Fibroblast of the conjunctiva (primary cell): ENCODE results near the gene BTG3.

Experiments
- DNase-seq: peaks from one replicate; pipeline ENCODE4 v3.0.0-alpha.2; 2010; ENCODE audit warnings: low read depth

Gene BTG3

GRCh38 chr21:17585875-17586450 is 26.7 kb downstream of the BTG3 start:
- DNase-seq: peak; percentile 34

GRCh38 chr21:17583898-17584297 is 28.8 kb downstream of the BTG3 start:
- DNase-seq: no peak

DNA sequence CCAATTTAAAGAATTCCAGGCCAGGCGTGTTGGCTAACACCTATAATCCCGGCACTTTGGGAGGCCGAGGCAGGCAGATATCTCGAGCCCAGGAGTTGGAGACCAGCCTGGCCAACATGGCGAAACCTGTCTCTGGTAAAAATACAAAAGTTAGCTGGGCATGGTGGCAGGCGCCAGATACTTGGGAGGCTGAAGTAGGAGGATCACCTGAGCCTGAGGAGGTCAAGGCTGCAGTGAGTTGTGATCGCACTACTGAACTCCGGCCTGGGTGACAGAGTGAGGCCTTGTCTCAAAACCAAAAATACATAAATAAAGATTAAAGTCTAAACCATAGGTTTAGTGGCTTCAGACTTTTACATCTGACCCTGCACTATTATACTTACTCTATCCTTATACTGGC is 32.4 kb downstream of the BTG3 start:
- no peak for DNase-seq

GRCh38 chr21:17578876-17579275 is 33.8 kb downstream of the BTG3 start:
- no peak for DNase-seq

GRCh38 chr21:17578162-17578561 is 34.5 kb downstream of the BTG3 start:
- no peak for DNase-seq

GRCh38 chr21:17577701-17578100 is 35.0 kb downstream of the BTG3 start:
- DNase-seq: no peak

GRCh38 chr21:17576080-17576835 is 36.4 kb downstream of the BTG3 start:
- DNase-seq: no peak

- DNase-seq: no peak
Measured at GRCh38 chr21:17575076-17575475, 37.6 kb downstream of the BTG3 start.

DNA sequence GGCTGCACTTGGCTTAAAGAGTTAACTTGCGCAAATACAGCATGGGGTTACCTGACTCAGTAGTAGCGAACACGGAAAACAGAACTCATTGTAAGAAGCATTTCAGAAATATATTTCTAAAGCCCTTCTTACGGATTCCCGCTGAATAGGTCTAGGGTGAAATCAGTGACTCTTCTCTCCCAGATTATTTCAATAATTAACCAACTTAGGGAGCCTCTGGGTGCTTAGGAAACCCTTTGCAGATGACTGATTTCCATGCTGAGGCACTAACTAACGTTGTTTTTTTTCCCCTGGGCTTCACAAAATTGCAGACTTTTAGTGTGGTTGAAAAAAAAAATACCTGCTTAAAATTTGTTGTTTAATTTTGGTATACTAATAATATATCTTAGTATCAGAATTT is 40.3 kb downstream of the BTG3 start:
- no peak for DNase-seq

DNA sequence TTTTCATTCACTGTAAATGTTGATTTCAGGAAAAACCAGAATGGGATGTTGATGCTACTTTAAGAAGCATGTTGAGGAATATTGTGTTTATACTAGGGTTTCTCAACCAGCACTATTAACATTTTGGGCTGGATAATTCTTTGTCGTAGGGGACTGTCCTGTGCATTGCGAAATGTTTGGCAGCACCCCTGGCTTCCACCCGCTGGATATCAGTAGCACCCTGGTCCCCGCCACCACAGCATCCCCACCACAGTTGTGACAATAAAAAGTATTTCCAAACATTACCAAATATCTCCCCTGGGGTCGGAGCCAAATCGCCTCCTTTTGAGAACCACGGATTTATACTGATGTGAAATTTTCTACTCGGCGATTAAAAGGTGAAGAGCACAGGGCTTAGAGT is 41.9 kb downstream of the BTG3 start:
- DNase-seq: no peak

DNA sequence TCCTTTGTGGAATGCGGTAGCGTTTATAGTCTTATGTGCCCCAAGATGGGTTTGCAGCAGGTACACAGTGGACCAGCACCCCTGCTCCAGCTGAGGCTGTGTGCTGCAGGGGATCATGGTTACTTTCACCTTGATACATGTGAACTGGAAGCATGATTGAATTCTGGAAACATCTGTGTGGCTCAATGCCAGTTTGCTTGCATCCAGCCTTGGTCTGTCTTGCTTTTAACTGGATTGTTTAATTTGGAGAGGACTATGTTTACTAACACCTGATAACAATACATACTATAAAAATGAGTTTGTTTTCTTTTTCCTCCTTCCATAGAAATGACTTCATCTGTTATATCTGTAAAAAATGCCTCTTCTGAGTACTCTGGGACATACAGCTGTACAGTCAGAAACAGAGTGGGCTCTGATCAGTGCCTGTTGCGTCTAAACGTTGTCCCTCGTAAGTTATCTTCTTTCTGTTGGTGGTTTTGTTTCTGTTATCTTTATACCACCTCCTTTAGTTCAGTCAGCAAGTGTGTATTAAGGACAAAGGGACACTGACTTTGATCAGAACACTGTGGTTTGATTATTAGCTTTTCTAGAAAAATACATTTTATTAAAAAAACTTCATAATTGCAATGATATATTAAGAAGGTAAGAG is 52.2 kb downstream of the BTG3 start:
- DNase-seq: no peak

DNA sequence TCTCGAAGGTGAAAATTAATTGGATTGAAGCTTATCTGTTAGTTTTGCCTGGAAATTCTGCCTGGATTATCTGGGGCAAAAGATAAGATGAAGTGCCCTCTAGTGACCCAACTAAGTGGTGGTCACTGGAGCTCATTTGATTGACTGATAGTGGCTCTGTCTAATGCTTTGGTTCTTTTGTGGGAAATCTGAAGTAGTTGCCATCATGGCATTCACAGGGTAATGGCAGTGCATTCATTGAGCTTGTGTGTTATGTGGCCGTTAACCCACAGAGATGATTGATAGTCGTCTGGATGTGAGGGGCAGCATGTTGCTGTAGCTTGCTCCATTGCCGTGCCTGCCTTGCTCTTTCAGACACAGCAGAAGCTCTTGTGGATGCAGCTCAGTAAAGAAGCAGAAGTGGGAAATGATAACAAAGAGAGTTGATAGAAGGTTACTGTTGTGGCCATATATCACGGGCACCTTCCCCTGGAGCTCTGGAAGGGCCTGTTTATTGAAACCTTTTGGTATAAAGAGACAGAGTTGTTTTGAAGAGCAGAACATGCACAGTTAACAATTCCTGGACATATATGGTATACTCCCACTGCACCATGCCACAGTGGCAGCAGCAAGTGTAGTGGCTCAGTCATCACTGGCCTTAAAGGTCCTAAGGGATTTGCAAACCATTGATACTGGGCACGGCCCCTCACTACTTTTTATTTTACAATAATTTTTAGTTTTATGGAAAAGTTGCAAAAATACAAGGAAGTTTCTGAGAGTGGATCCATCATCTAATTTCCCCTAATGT is 57.8 kb downstream of the BTG3 start:
- no peak for DNase-seq

DNA sequence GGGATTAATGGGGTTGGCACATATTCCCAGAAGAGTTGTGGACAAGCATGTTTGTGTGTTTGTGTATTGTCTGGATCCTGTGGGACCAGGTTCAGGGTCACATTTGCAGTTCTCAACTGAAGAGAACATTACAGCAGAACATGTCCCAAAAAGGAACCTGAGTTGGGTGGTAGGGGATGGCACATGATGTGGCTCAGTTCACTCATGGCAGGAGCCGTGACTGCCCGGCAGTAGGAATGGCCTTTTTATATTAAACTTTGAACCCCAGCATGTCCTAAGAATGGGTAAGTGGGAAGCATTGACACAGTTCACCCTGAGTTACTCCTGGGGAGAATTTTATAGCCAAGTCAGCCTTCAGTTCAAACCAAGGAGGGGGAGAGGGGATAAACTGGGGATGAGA is 58.6 kb downstream of the BTG3 start:
- DNase-seq: no peak

DNA sequence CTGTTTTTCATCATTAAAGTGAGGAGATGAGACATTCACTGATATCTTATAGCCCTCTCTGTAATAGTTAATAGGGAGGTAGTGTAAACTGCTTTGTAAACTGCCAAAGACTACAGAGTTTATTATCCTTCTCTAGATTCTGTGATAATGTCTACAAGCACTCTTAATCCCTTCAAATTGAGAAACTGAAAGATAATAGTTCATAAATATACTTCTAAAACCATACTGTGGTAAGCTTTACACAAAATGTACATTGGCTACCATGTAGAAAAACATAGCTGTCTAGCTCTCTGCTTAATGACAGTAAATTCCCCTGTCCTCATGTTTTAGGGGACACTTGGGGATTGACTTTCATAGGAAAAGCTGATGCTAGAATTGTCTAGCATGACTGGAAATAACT is 60.3 kb downstream of the BTG3 start:
- DNase-seq: no peak

- no peak for DNase-seq
Measured at GRCh38 chr21:17550671-17551308, 61.9 kb downstream of the BTG3 start.

GRCh38 chr21:17548262-17548661 is 64.4 kb downstream of the BTG3 start:
- no peak for DNase-seq

DNA sequence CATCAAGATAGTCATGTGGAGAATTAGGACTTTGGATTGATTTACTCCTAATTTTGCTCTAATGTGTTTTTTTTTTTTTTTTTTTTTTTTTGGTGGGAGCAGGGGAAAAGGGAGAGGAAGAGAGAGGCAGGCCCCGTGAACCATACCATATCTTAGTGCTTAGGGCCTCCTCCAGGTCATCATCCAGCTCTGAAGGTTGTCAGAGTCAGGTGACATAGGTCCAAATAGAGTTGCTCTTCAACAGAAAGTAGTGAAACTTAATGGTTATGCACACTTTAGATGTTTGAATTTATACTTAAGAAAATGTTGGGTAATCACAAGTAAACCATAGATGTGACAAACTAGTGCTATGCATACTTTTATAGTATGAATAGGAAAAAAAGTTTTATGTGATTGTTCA is 67.7 kb downstream of the BTG3 start:
- DNase-seq: no peak
